A549 (cell line): Measurements from ENCODE around the gene SUGCT. TPM values are rescaled to one million over a fixed set of nuclear protein-coding genes. Genes with fewer than 3 reads are reported as not detected.
"Not testable (repeated sequence)": the region's sequence is repeated elsewhere in the genome, so short reads cannot be mapped to it uniquely, and the experiment has no call there.

Source experiments
- ATAC-seq, 2 experiments: fragments of 200-7000 bp in 1 of 2; fragments of >200 bp in 1 of 2; cut with Nextera tagmentation in 1 of 2; cut with Tn5 transposase in 1 of 2; 3 replicates each; pipeline versions ENCODE4 v1.8.0 to v1.9.1; 2018 to 2020; ENCODE audit warnings: mild to moderate bottlenecking in 1 of 2, moderate library complexity in 1 of 2
- CTCF ChIA-PET: fragments of 300-600 bp; sonication (Branson Sonifier 250); formaldehyde crosslinking; extraction: SDS; loops from one replicate; lab custom pipeline; 2021; ENCODE audit warnings: antibody characterized with exemption, inconsistent platforms; lab: Yijun Ruan, JAX
- POLR2A ChIA-PET: fragments of 350-600 bp; formaldehyde crosslinking; extraction: SDS; loops from one replicate; lab custom pipeline; 2021; ENCODE audit warnings: antibody characterized with exemption, inconsistent platforms; lab: Yijun Ruan, JAX
- DNase-seq, 2 experiments: peaks; one replicate each; pipeline versions ENCODE4 v3.0.0 to v3.0.0-alpha.2; 2011 to 2016; ENCODE audit warnings: low read depth in 1 of 2, low spot score in 1 of 2
- FAIRE-seq: peaks from 2 replicates; lab custom pipeline; 2011; peaks lifted over from hg19 to GRCh38; lab: Jason Lieb, UNC
- H3K27ac ChIP-seq, 2 experiments: fragments of >200 bp; sonication (Bioruptor Twin); formaldehyde crosslinking; 3 replicates each; pipeline ENCODE4 v1.5.1; 2016 to 2017
- H3K4me1 ChIP-seq: fragments of >200 bp; sonication (Bioruptor Twin); formaldehyde crosslinking; 3 replicates; pipeline ENCODE4 v1.6.1; 2016
- H3K4me2 ChIP-seq: fragments of >200 bp; sonication (Bioruptor Twin); formaldehyde crosslinking; 3 replicates; pipeline ENCODE4 v1.6.1; 2016
- H3K4me3 ChIP-seq: fragments of >200 bp; sonication (Bioruptor Twin); formaldehyde crosslinking; 3 replicates; pipeline ENCODE4 v1.5.1; 2016
- H3K9me3 ChIP-seq: fragments of >200 bp; sonication (Bioruptor Twin); formaldehyde crosslinking; 3 replicates; pipeline ENCODE4 v1.6.1; 2016
- CEBPB ChIP-seq, 2 experiments: fragments of >200 bp in 1 of 2; sonication (Bioruptor Twin) in 1 of 2; formaldehyde crosslinking in 1 of 2; IDR thresholded peaks; 2 replicates each; pipeline ENCODE4 v1.6.1; 2012 to 2016
- CHD2 ChIP-seq: fragments of 150-350 bp; IDR thresholded peaks from 2 replicates; pipeline ENCODE4 v1.6.1; 2014; ENCODE audit warnings: low read length; ENCODE audit not compliant: partially characterized antibody
- EHMT2 ChIP-seq: fragments of 200-600 bp; sonication (generic); IDR thresholded peaks from 2 replicates; pipeline ENCODE4 v1.6.1; 2016; ENCODE audit warnings: antibody characterized with exemption, low read depth, mild to moderate bottlenecking, moderate library complexity
- FOSL2 ChIP-seq, 2 experiments: fragments of 450-650 bp in 1 of 2; fragments of >200 bp in 1 of 2; sonication (Bioruptor Twin) in 1 of 2; formaldehyde crosslinking; IDR thresholded peaks; 2 replicates each; pipeline versions ENCODE4 v1.5.0 to v1.6.1; 2016 to 2020; ENCODE audit warnings: mild to moderate bottlenecking in 1 of 2, moderate library complexity in 1 of 2
- GATA3 ChIP-seq: IDR thresholded peaks from 2 replicates; pipeline ENCODE4 v1.6.1; 2012; ENCODE audit warnings: borderline replicate concordance
- HDAC2 ChIP-seq: fragments of 200-600 bp; sonication (generic); IDR thresholded peaks from 2 replicates; pipeline ENCODE4 v1.6.1; 2016
- HEYL ChIP-seq: fragments of 250-450 bp; sonication (Bioruptor Pico); IDR thresholded peaks from 2 replicates; pipeline ENCODE4 v1.8.0; 2021; ENCODE audit warnings: mild to moderate bottlenecking, moderate library complexity
- JUNB ChIP-seq: fragments of >200 bp; sonication (Bioruptor Twin); formaldehyde crosslinking; IDR thresholded peaks from 2 replicates; pipeline ENCODE4 v1.6.1; 2016
- MAFK ChIP-seq: fragments of 450-650 bp; IDR thresholded peaks from 2 replicates; pipeline ENCODE4 v1.6.1; 2014; ENCODE audit not compliant: partially characterized antibody
- PHF8 ChIP-seq: fragments of 200-600 bp; sonication (generic); IDR thresholded peaks from 2 replicates; pipeline ENCODE4 v1.6.1; 2016; ENCODE audit warnings: low read depth, mild to moderate bottlenecking, antibody characterized with exemption, moderate library complexity, borderline replicate concordance
- POLR2A ChIP-seq: IDR thresholded peaks from 2 replicates; pipeline ENCODE4 v1.6.1; 2012; ENCODE audit warnings: mild to moderate bottlenecking, low read length
- SREBF2 ChIP-seq: fragments of 450-650 bp; IDR thresholded peaks from 2 replicates; pipeline ENCODE4 v1.6.1; 2014; ENCODE audit warnings: mild to moderate bottlenecking, moderate library complexity
- USF2 ChIP-seq: fragments of 450-650 bp; IDR thresholded peaks from 2 replicates; pipeline ENCODE4 v1.6.1; 2014; ENCODE audit warnings: antibody characterized with exemption
- ZSCAN20 ChIP-seq: fragments of 250-450 bp; sonication (Bioruptor Pico); IDR thresholded peaks from 2 replicates; pipeline ENCODE4 v1.8.0; 2022; ENCODE audit warnings: mild to moderate bottlenecking, moderate library complexity
- WGBS: methylation state at CpG from one replicate; pipeline ENCODE4 v1.1.6; 2017; ENCODE audit errors: missing lambda C conversion rate; 5-methylcytosine and 5-hydroxymethylcytosine counted together
- polyA plus RNA-seq, 4 experiments: library from polyadenylated mRNA; depleted of rRNA in 3 of 4; stranded (reverse); fragments of >200 nt; fragmentation: RNase III in 1 of 4; extraction: RNeasy Plus Mini Kit Qiagen cat#74134 plus additional on column Dnase treatment in 1 of 4; gene quantifications; 2 replicates in 3 of 4; 3 replicates in 1 of 4; pipeline ENCODE4 v1.2.3, GENCODE V29; 2011 to 2017
- TF ChIP-seq, protein P1 (sequence below): fragments of 150-350 bp; IDR thresholded peaks from 2 replicates; pipeline ENCODE4 v1.6.1; 2014; ENCODE audit warnings: low read depth, mild to moderate bottlenecking, low read length
- TF ChIP-seq, protein P2 (sequence below): fragments of 200-600 bp; sonication (generic); IDR thresholded peaks from 2 replicates; pipeline ENCODE4 v1.6.1; 2016; ENCODE audit warnings: antibody characterized with exemption, mild to moderate bottlenecking, moderate library complexity

Gene SUGCT
- polyA plus RNA-seq, 2 of the 4 experiments (the other 2 are of a cell fraction), result 1.4 to 1.6 TPM

GRCh38 chr7:40145596-40146130, 10.9 kb downstream of the SUGCT start:
- H3K9me3 ChIP-seq, H3K27ac ChIP-seq, H3K4me3 ChIP-seq, DNase-seq, CTCF ChIA-PET, H3K4me1 ChIP-seq, ATAC-seq, POLR2A ChIA-PET, FAIRE-seq, H3K4me2 ChIP-seq: not testable (repeated sequence)
- WGBS, result 20% methylated on average over 3 of the region's 3 CpGs

DNA sequence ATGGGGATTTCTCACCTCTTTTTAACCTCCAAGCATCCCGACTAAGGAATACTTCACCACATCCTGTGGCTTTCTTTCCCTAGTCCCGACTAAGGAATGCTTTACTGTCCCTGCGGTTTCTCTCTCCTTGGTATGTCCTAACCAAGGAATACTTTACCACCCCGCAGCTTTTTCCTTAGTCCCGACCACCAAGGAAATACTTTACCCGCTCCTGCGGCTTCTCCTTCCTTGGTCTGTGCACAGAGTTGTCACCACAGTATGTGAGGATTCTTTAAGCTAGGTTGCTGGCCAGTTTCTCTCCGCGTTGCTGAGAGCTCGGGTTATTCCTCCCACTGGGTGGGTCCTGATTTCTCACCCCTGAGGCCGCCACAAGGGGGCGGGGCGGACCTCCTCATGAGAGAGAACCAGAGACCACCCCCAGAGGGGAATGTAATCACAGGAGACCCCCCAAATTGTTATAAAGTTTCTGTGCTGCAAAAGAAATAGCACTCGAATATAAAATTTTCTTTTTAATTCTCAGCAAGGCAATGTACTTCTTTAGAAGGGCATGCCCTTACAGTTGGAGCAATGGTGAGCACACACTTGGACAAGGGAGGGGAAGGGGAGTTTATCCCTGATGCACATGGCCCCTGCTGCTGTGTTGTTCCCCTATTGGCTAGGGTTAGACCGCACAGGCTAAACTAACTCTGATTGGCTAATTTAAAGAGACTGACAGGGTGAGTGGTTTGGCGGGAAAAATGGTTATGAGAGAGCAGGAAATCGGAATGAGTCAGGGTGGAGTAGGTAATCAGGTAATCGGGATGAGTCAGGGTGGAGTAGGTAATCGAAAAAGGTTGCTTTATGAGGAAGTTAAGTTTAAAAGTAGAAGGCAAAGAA, 12.8 kb downstream of the SUGCT start:
- CTCF ChIA-PET, result interaction anchor here (0.5 kb wide), 1 partner anchor 32 kb away, joined by 4 read pairs; no protein-coding TSS in a partner anchor
- no peak for FAIRE-seq

DNA sequence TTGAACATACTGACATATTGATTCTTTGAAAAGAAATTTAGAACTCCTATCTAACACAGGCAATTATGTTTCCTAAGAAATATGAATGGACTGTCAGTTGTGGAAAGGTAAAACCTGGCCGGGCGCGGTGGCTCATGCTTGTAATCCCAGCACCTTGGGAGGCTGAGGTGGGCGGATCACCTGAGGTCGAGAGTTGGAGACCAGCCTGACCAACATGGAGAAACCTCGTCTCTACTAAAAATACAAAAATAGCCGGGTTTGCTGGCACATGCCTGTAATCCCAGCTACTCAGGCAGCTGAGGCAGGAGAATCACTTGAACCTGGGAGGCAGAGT, 13.4 kb downstream of the SUGCT start:
- 55% methylated on average over 7 of the region's 7 CpGs for WGBS
- CTCF ChIA-PET, FAIRE-seq, H3K4me3 ChIP-seq, H3K27ac ChIP-seq, DNase-seq, ATAC-seq, H3K4me2 ChIP-seq, H3K9me3 ChIP-seq, H3K4me1 ChIP-seq, POLR2A ChIA-PET: not testable (repeated sequence)

More for the DNA sequence above, 12.8 kb downstream of the SUGCT start:
- no peak overlapping the region for H3K4me2 ChIP-seq
- POLR2A ChIA-PET, result no interaction called here
- H3K4me3 ChIP-seq, result no peak overlapping the region
- TF ChIP-seq GATA3 (no peak), ZSCAN20 (CRISPR knock-in tag) (no peak), POLR2A (no peak), FOSL2 (IDR thresholded peaks at IDR 0.05) (no peak), FOSL2 (CRISPR knock-in tag; IDR thresholded peaks at IDR 0.05) (no peak), USF2 (no peak), HDAC2 (no peak), PHF8 (no peak), EHMT2 (no peak), CHD2 (no peak), MAFK (no peak), HEYL (CRISPR knock-in tag) (no peak), JUNB (no peak), CEBPB (IDR thresholded peaks at IDR 0.05) (no peak), SREBF2 (no peak)
- TF ChIP-seq, protein P1, sequence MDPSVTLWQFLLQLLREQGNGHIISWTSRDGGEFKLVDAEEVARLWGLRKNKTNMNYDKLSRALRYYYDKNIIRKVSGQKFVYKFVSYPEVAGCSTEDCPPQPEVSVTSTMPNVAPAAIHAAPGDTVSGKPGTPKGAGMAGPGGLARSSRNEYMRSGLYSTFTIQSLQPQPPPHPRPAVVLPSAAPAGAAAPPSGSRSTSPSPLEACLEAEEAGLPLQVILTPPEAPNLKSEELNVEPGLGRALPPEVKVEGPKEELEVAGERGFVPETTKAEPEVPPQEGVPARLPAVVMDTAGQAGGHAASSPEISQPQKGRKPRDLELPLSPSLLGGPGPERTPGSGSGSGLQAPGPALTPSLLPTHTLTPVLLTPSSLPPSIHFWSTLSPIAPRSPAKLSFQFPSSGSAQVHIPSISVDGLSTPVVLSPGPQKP, result no peak
- TF ChIP-seq, protein P2, sequence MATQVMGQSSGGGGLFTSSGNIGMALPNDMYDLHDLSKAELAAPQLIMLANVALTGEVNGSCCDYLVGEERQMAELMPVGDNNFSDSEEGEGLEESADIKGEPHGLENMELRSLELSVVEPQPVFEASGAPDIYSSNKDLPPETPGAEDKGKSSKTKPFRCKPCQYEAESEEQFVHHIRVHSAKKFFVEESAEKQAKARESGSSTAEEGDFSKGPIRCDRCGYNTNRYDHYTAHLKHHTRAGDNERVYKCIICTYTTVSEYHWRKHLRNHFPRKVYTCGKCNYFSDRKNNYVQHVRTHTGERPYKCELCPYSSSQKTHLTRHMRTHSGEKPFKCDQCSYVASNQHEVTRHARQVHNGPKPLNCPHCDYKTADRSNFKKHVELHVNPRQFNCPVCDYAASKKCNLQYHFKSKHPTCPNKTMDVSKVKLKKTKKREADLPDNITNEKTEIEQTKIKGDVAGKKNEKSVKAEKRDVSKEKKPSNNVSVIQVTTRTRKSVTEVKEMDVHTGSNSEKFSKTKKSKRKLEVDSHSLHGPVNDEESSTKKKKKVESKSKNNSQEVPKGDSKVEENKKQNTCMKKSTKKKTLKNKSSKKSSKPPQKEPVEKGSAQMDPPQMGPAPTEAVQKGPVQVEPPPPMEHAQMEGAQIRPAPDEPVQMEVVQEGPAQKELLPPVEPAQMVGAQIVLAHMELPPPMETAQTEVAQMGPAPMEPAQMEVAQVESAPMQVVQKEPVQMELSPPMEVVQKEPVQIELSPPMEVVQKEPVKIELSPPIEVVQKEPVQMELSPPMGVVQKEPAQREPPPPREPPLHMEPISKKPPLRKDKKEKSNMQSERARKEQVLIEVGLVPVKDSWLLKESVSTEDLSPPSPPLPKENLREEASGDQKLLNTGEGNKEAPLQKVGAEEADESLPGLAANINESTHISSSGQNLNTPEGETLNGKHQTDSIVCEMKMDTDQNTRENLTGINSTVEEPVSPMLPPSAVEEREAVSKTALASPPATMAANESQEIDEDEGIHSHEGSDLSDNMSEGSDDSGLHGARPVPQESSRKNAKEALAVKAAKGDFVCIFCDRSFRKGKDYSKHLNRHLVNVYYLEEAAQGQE, result no peak
- TF ChIP-seq, all 56 proteins: peak for 0
- DNase-seq (no peak), ATAC-seq (no peak)
- WGBS, result 43% methylated on average over 19 of the region's 19 CpGs
- no peak overlapping the region for H3K27ac ChIP-seq
- H3K4me1 ChIP-seq, result no peaks in the 10 kb centered on the region
- H3K9me3 ChIP-seq, result no peaks in the 10 kb centered on the region
